GM10266 (cell line): ENCODE results near the gene HMX3.
A peak's percentile ranks its signal among the peaks of the same experiment; 100 is the strongest.

Source experiments
- DNase-seq: peaks from one replicate; pipeline ENCODE4 v3.0.0; 2012; ENCODE audit errors: extremely low spot score
- TF ChIP-seq, protein P1 (sequence below): IDR thresholded peaks from 2 replicates; pipeline ENCODE4 v1.5.1; 2012; ENCODE audit warnings: mild to moderate bottlenecking, low read depth; ENCODE audit not compliant: control insufficient read depth, insufficient read depth; ENCODE audit errors: missing control alignments

The HMX3 gene

DNA sequence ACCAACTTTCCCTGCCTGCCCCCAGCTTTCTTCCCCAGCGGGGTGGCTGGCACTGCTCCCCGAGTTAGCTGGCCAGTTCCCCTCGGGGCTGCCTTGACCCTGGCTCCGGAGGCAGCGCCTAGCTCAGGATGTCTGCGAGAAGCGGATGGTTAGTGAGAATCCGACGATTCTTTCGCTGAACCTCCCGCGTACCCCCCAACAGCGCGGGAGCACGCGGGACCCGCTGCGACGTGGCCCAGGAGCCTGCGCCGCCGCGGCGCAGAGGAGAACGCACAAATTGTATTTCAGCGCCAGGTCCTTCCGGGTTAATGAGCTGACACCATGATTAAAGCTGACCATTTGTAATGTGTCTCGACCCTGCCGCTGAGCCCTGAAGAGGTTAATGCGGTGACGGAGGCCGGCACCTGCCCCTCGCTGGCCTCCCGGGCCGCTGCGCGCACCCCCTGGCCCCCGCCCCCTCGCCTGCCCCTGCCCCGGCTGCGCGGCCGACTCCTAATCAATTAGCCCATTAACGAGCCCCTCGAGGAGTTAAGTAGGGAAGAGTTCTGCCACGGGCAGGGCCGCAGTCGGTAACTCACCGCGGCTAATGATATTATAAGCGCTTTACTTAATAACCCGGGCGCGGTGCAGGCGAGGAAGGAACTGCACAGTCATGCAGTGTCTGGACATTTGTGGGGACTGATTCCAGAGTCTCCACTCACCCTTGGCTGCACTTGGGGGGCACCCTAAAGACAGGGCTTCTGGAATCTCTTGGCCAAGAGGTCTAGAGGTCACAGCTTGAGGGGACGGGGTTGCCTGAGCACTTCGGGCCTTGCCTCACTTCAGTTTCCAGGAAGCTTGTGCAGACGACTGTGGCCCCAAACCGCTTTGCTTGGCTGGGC lies 10.5 kb downstream of the HMX3 start:
- TF ChIP-seq, protein P1, sequence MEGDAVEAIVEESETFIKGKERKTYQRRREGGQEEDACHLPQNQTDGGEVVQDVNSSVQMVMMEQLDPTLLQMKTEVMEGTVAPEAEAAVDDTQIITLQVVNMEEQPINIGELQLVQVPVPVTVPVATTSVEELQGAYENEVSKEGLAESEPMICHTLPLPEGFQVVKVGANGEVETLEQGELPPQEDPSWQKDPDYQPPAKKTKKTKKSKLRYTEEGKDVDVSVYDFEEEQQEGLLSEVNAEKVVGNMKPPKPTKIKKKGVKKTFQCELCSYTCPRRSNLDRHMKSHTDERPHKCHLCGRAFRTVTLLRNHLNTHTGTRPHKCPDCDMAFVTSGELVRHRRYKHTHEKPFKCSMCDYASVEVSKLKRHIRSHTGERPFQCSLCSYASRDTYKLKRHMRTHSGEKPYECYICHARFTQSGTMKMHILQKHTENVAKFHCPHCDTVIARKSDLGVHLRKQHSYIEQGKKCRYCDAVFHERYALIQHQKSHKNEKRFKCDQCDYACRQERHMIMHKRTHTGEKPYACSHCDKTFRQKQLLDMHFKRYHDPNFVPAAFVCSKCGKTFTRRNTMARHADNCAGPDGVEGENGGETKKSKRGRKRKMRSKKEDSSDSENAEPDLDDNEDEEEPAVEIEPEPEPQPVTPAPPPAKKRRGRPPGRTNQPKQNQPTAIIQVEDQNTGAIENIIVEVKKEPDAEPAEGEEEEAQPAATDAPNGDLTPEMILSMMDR, result no peak
- DNase-seq, result peak; percentile 48

DNA sequence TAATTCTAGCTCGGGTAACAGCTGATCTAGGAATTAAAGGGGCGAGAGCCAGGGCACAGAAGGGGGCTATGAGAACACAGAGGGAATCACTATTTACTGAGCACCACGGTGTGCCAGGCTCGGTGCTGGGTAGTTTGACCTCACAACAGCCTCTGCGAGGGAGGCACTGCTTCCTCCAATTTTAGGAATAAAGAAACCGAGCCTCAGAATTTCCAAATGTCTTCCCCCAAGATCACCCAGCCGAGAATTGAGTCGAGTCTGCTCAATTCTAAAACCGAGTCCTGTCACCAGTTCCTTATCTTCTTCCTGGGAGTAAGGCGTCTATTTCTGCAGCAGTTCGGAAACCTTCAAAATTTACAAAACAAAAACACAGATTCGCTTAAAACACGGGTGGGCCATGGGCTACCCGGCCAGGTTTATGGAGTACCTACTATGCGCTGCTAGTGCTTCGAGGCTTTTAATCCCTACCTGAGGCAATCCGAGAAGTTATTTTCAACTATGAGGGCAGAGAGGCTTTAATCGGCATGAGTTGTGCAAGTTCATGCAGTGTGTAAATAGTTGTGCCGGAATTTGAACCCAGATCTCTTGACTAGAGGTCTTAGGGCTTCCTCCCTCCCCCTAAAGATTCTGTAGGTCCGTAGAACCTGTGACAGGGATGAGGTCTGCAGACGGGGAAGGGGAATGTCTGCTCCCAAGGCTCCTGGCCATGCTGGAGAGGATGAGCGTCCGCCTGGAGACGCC lies 11.3 kb downstream of the HMX3 start:
- DNase-seq, result peak; percentile 15
- TF ChIP-seq, protein P1, result no peak

DNA sequence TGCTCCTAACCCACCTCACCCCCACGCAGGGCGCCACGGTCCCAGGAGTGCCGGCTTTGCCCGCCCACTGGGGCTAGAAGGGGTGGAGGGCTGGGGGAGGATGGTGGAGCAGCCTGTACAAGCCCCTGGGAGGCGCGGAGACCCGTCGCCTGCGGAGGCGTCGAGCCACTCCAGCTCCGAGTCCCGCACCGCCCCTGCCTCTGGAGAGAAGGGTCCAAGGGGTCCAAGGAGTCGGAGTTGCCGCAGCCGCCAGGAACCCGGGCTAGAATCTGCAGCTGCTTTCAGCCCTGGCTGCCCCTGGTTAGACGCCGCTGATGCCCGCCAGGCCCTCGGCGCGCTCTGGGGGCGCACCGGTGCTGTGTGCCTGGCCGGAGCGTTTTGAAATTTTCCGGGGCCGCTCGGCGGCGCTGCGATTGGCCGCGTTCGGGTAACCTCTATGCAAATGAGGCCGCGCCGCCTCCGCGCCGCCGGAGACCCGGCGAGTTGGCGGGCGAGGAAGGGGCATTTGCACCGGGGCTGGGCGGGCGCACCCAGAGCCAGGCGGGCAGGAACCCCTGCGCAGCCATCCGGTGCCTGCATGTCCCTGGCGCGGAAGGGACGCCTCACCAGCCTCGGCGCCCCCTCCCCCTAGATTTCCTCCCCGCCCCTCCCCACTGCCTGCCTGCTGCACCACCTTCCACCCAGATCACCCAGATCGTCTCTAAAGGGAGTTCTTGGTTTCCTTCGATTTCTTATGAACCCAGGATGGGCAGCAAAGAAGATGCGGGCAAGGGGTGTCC lies 12.1 kb downstream of the HMX3 start, which contains the start of gene HMX2:
TSS of gene HMX2 (plus strand) at position 502 of the 779 bp plus-strand sequence. CDS start at position 745, 243 bp downstream.
- DNase-seq, result peak; percentile 80
- TF ChIP-seq, protein P1, result no peak

DNA sequence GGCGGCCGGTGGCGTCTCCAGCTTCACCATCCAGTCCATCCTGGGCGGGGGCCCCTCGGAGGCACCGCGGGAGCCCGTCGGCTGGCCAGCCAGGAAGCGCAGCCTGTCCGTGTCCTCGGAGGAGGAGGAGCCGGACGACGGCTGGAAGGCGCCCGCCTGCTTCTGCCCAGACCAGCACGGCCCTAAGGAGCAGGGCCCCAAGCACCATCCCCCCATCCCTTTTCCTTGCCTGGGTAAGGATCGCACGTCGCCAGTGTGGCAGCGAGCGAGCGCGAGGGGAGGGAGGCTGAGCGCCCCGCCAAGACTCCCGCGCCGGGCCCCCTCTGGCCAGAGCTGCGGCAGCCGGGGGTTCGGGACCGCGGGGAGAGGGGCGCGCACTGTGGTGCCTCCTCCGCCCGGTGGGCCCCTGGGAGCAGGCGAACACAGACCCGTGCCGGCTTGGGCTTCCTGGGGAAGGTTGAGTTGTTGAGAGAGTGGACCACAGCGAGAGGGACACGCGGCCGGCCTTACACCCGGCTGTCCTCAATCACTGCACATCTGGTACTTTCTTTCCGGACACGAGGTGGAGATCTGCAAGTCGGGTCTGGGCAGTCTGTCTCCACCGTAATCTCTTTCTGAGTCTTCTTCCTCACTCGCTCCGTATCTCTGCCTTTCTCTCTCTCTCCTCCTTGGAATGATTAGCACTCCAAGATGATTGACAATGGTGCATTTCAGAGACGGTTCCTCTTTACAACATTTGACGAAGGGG lies 12.8 kb downstream of the HMX3 start:
- TF ChIP-seq, protein P1, result no peak
- peak; percentile 61 for DNase-seq

DNA sequence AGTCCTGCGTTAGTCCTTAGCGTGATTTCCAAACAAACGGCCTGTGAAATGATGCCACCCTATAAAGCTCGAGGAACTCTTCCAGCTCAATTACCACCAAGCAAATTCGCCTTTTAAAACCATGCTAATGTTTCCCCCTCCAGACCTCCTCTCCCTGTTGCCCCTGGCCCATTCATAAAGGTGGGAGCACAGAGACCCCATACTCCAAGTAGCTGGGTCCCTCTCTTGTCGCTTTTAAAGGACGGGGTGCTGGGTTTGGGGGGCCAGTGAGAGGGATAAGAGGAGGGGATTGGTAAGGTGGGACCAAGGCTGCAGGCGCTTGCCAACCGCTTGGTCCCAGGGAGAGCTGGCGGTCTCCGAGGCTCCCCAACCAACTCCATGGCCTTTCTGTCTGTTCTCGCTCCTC lies 13.4 kb downstream of the HMX3 start:
- DNase-seq, result peak; percentile 38
- TF ChIP-seq, protein P1, result no peak

DNA sequence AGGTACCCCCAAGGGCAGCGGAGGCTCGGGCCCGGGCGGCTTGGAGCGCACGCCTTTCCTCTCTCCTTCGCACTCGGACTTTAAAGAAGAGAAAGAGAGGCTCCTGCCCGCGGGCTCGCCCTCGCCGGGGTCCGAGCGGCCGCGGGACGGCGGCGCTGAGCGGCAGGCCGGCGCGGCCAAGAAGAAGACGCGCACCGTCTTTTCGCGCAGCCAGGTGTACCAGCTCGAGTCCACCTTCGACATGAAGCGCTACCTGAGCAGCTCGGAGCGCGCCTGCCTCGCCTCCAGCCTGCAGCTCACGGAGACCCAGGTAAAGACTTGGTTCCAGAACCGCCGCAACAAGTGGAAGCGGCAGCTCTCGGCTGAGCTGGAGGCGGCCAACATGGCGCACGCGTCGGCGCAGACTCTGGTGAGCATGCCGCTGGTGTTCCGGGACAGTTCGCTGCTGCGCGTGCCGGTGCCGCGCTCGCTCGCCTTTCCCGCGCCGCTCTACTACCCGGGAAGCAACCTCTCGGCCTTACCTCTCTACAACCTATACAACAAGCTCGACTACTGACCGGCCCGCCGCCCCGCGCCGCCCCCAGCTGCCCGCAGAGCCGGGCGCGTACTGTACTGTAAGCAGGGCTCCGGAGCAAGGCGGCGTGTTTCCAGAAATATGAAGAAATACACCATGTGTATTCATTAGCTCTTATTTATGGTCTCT lies 13.9 kb downstream of the HMX3 start:
- TF ChIP-seq, protein P1, result no peak
- peak; percentile 30 for DNase-seq
